Measurements from ENCODE around the gene CENPC. TPM values are rescaled to one million over a fixed set of nuclear protein-coding genes. Genes with fewer than 3 reads are reported as not detected.

The CENPC gene
- total and polyA plus RNA-seq, 2 donors (not counting 1 experiment from before 2014, with no cell fraction given), result 11.7 to 67.0 TPM

GRCh38 chr4:67466751-67467150 lies 78.6 kb downstream of the CENPC start:
- H3K9ac ChIP-seq (ENCODE audit: low read length), result no peak overlapping the region
- 83% methylated on average over 1 of the region's 3 CpGs for WGBS (ENCODE audit: insufficient coverage)
- H3K4me1 ChIP-seq (ENCODE audit: control insufficient read depth in 2 of 2, insufficient read depth in 2 of 2, low read length in 2 of 2), result no peaks in the 10 kb centered on the region
- Mint-ChIP-seq H3K9me3 (ENCODE audit: insufficient read depth) (no peaks in the 10 kb centered on the region), H3K4me1 (no peaks in the 10 kb centered on the region), H3K27ac (no peak overlapping the region), H3K4me3 (no peak overlapping the region), H3K27me3 (no peaks in the 10 kb centered on the region)
- TF ChIP-seq EZH2 (IDR thresholded peaks at IDR 0.05; ENCODE audit: borderline replicate concordance, insufficient read depth, low read depth, low read length, poor library complexity, severe bottlenecking), result no peak
- TF ChIP-seq CTCF (IDR thresholded peaks at IDR 0.05), result no peak
- no peaks in the 10 kb centered on the region for H3K79me2 ChIP-seq (ENCODE audit: control insufficient read depth, insufficient read depth, low read length)
- ChIA-PET CTCF (no interaction called here), POLR2A (no interaction called here)
- H2AFZ ChIP-seq (ENCODE audit: insufficient read depth, low read depth, low read length, poor library complexity, severe bottlenecking), result no peak overlapping the region
- H3K9me3 ChIP-seq (ENCODE audit: control extremely low read depth in 1 of 3, control insufficient read depth in 2 of 3, insufficient read depth in 1 of 3, low read length in 2 of 3), result no peaks in the 10 kb centered on the region
- H3K4me2 ChIP-seq (replicated peaks; ENCODE audit: low read depth, low read length, poor library complexity, severe bottlenecking), result no peak overlapping the region
- DNase-seq, result no peak
- no peak for ATAC-seq (ENCODE audit: low read depth)
- no peaks in the 10 kb centered on the region for H3K27me3 ChIP-seq (replicated peaks in 1 of 4; ENCODE audit: control extremely low read depth in 1 of 4, control insufficient read depth in 3 of 4, insufficient read depth in 4 of 4, low read length in 3 of 4)
- peaks cover 9 to 34% of the 10 kb centered on the region in 2 experiments for H3K36me3 ChIP-seq (replicated peaks in 1 of 2; ENCODE audit: control extremely low read depth in 1 of 2, control insufficient read depth in 1 of 2, extremely low read depth in 1 of 2, insufficient read depth in 2 of 2, low read length in 1 of 2)
- no peak overlapping the region for H3K4me3 ChIP-seq (ENCODE audit: control extremely low read depth in 1 of 5, extremely low read depth in 1 of 5, insufficient read depth in 1 of 5, low read depth in 2 of 5, low read length in 4 of 5)
- H4K20me1 ChIP-seq (ENCODE audit: control insufficient read depth, insufficient read depth, low read length, poor library complexity, severe bottlenecking), result no peaks in the 10 kb centered on the region
- intact Hi-C loops (cut with micrococcal nuclease), result no loop called here
- no peak overlapping the region for H3K27ac ChIP-seq (ENCODE audit: low read length in 2 of 2)

- Mint-ChIP-seq H3K4me3 (no peak overlapping the region), H3K4me1 (no peaks in the 10 kb centered on the region), H3K27me3 (no peaks in the 10 kb centered on the region), H3K27ac (no peak overlapping the region), H3K9me3 (ENCODE audit: insufficient read depth) (no peaks in the 10 kb centered on the region)
- Histone ChIP-seq H3K4me1 (ENCODE audit: control insufficient read depth in 2 of 2, insufficient read depth in 2 of 2, low read length in 2 of 2) (no peaks in the 10 kb centered on the region), H3K4me2 (replicated peaks; ENCODE audit: low read depth, low read length, poor library complexity, severe bottlenecking) (no peak overlapping the region), H3K36me3 (replicated peaks in 1 of 2; ENCODE audit: control extremely low read depth in 1 of 2, control insufficient read depth in 1 of 2, extremely low read depth in 1 of 2, insufficient read depth in 2 of 2, low read length in 1 of 2) (peaks cover 5 to 30% of the 10 kb centered on the region in 2 experiments), H2AFZ (ENCODE audit: insufficient read depth, low read depth, low read length, poor library complexity, severe bottlenecking) (no peak overlapping the region), H3K27ac (ENCODE audit: low read length in 2 of 2) (no peak overlapping the region), H3K79me2 (ENCODE audit: control insufficient read depth, insufficient read depth, low read length) (no peaks in the 10 kb centered on the region), H3K27me3 (replicated peaks in 1 of 4; ENCODE audit: control extremely low read depth in 1 of 4, control insufficient read depth in 3 of 4, insufficient read depth in 4 of 4, low read length in 3 of 4) (no peaks in the 10 kb centered on the region), H3K4me3 (ENCODE audit: control extremely low read depth in 1 of 5, extremely low read depth in 1 of 5, insufficient read depth in 1 of 5, low read depth in 2 of 5, low read length in 4 of 5) (no peak overlapping the region), H4K20me1 (ENCODE audit: control insufficient read depth, insufficient read depth, low read length, poor library complexity, severe bottlenecking) (no peaks in the 10 kb centered on the region), H3K9me3 (ENCODE audit: control extremely low read depth in 1 of 3, control insufficient read depth in 2 of 3, insufficient read depth in 1 of 3, low read length in 2 of 3) (no peaks in the 10 kb centered on the region), H3K9ac (ENCODE audit: low read length) (no peak overlapping the region)
- ATAC-seq (ENCODE audit: low read depth) (no peak), DNase-seq (no peak)
- WGBS (ENCODE audit: insufficient coverage), result 68% methylated on average over 4 of the region's 4 CpGs
- no peak for TF ChIP-seq CTCF (IDR thresholded peaks at IDR 0.05)
- TF ChIP-seq EZH2 (IDR thresholded peaks at IDR 0.05; ENCODE audit: borderline replicate concordance, insufficient read depth, low read depth, low read length, poor library complexity, severe bottlenecking), result no peak
- CTCF ChIA-PET, result no interaction called here
- intact Hi-C loops (cut with micrococcal nuclease), result no loop called here
- POLR2A ChIA-PET, result no interaction called here
These were observed 79.6 kb downstream of the CENPC start for GRCh38 chr4:67465763-67466052.

Measured in B cell (primary cell).